GM18526 (cell line): ENCODE results near the gene LRP1.

ENCODE experiments used
- POLR2A ChIP-seq: IDR thresholded peaks from 3 replicates; pipeline ENCODE4 v1.6.1; 2011; ENCODE audit not compliant: insufficient read length; ENCODE audit errors: extremely low read depth

LRP1 gene

GRCh38 chr12:57162553-57163125 is 34.4 kb downstream of the LRP1 start:
- no peak for TF ChIP-seq POLR2A

- no peak for TF ChIP-seq POLR2A
These were observed 36.2 kb downstream of the LRP1 start for GRCh38 chr12:57164454-57164853.

GRCh38 chr12:57164966-57165625 is 36.8 kb downstream of the LRP1 start:
- TF ChIP-seq POLR2A: no peak

- TF ChIP-seq POLR2A: no peak
These were observed 37.5 kb downstream of the LRP1 start for GRCh38 chr12:57165741-57166140.

GRCh38 chr12:57166971-57167371 is 38.7 kb downstream of the LRP1 start:
- TF ChIP-seq POLR2A: no peak

- no peak for TF ChIP-seq POLR2A
These were observed 39.8 kb downstream of the LRP1 start for GRCh38 chr12:57168058-57168457.

- TF ChIP-seq POLR2A: no peak
These were observed 40.9 kb downstream of the LRP1 start for GRCh38 chr12:57169046-57169795.

- TF ChIP-seq POLR2A: no peak
These were observed 41.7 kb downstream of the LRP1 start for GRCh38 chr12:57169969-57170368.

- TF ChIP-seq POLR2A: no peak
These were observed 42.1 kb downstream of the LRP1 start for GRCh38 chr12:57170408-57170807.

- no peak for TF ChIP-seq POLR2A
These were observed 42.6 kb downstream of the LRP1 start for GRCh38 chr12:57170927-57171326.

GRCh38 chr12:57171668-57172067 is 43.4 kb downstream of the LRP1 start:
- TF ChIP-seq POLR2A: no peak

- no peak for TF ChIP-seq POLR2A
These were observed 44.8 kb downstream of the LRP1 start for GRCh38 chr12:57173089-57173488.

GRCh38 chr12:57173683-57174082 is 45.4 kb downstream of the LRP1 start:
- no peak for TF ChIP-seq POLR2A

GRCh38 chr12:57175428-57176138 is 47.3 kb downstream of the LRP1 start:
- no peak for TF ChIP-seq POLR2A

- no peak for TF ChIP-seq POLR2A
These were observed 47.8 kb downstream of the LRP1 start for GRCh38 chr12:57176139-57176477.

- no peak for TF ChIP-seq POLR2A
These were observed 48.6 kb downstream of the LRP1 start for GRCh38 chr12:57176846-57177245.

GRCh38 chr12:57177354-57177753 is 49.1 kb downstream of the LRP1 start:
- no peak for TF ChIP-seq POLR2A

GRCh38 chr12:57178213-57178612 is 49.9 kb downstream of the LRP1 start:
- no peak for TF ChIP-seq POLR2A
